Measurements from ENCODE around the gene CCNL1. TPM values are rescaled to one million over a fixed set of nuclear protein-coding genes. Genes with fewer than 3 reads are reported as not detected.

Gene CCNL1
- total RNA-seq, 2 donors from 2014 or later, result 94.5 to 157 TPM

DNA sequence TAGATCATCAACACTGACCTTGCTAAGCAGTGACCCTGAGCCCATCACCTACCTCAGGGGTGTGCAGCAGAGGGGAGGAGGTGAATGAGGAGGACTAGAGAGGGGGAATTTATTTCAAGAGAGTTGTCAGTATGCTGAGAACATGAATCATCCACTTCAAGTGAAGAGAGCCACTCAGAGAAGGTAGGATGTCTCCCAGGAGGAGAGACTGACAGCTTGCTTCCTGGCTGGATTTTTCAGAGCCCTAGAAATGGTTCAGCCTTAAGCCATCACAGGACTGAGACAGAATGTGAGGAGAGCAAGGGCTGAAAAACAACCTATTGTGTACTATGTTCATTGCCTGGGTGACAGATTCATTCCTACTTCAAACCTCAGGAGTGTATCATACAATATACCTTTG lies 34.8 kb downstream of the CCNL1 start:
- H3K9me3 ChIP-seq, result no peaks in the 10 kb centered on the region
- H3K4me3 ChIP-seq, result no peak overlapping the region
- TF ChIP-seq POLR2A (IDR thresholded peaks at IDR 0.05) (no peak), POLR2AphosphoS5 (IDR thresholded peaks at IDR 0.05) (no peak)
- TF ChIP-seq, protein P1, sequence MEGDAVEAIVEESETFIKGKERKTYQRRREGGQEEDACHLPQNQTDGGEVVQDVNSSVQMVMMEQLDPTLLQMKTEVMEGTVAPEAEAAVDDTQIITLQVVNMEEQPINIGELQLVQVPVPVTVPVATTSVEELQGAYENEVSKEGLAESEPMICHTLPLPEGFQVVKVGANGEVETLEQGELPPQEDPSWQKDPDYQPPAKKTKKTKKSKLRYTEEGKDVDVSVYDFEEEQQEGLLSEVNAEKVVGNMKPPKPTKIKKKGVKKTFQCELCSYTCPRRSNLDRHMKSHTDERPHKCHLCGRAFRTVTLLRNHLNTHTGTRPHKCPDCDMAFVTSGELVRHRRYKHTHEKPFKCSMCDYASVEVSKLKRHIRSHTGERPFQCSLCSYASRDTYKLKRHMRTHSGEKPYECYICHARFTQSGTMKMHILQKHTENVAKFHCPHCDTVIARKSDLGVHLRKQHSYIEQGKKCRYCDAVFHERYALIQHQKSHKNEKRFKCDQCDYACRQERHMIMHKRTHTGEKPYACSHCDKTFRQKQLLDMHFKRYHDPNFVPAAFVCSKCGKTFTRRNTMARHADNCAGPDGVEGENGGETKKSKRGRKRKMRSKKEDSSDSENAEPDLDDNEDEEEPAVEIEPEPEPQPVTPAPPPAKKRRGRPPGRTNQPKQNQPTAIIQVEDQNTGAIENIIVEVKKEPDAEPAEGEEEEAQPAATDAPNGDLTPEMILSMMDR (IDR thresholded peaks at IDR 0.05), result no peak
- H3K4me1 ChIP-seq (replicated peaks), result peaks cover 25% of the 10 kb centered on the region
- no peaks in the 10 kb centered on the region for H3K27me3 ChIP-seq (replicated peaks; ENCODE audit: insufficient read depth)
- no peaks in the 10 kb centered on the region for H3K36me3 ChIP-seq
- intact Hi-C loops (cut with DNase I), result no loop called here
- peak overlapping the region; percentile 61 to 94 for H3K27ac ChIP-seq
- DNase-seq (ENCODE audit: low spot score), result no peak

DNA sequence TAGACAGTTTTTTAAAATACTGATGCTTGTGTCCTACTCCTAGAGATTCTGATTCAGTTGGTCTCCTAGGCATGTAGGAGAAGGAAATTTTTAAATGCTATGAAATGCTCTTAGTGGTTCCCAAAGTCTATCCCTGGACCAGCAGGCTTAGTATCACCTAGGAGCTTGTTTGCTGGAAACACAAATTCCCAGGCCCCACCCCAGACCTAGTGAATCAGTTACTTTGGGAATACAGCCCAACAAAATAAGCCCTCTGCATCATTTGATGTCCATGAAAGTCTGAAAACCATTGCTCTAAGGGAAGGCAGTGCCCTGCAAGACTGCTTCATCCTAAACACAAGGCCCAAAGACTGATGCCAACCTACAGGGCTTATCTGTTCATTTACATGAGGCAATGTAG lies 36.3 kb downstream of the CCNL1 start:
- intact Hi-C loops (cut with DNase I), result no loop called here
- Histone ChIP-seq H3K4me3 (no peak overlapping the region), H3K27ac (no peak overlapping the region), H3K36me3 (no peaks in the 10 kb centered on the region), H3K9me3 (no peaks in the 10 kb centered on the region), H3K4me1 (replicated peaks) (peaks cover 10% of the 10 kb centered on the region), H3K27me3 (replicated peaks; ENCODE audit: insufficient read depth) (no peaks in the 10 kb centered on the region)
- no peak for DNase-seq (ENCODE audit: low spot score)
- TF ChIP-seq POLR2A (IDR thresholded peaks at IDR 0.05) (no peak), POLR2AphosphoS5 (IDR thresholded peaks at IDR 0.05) (no peak)
- TF ChIP-seq, protein P1 (IDR thresholded peaks at IDR 0.05), result no peak

DNA sequence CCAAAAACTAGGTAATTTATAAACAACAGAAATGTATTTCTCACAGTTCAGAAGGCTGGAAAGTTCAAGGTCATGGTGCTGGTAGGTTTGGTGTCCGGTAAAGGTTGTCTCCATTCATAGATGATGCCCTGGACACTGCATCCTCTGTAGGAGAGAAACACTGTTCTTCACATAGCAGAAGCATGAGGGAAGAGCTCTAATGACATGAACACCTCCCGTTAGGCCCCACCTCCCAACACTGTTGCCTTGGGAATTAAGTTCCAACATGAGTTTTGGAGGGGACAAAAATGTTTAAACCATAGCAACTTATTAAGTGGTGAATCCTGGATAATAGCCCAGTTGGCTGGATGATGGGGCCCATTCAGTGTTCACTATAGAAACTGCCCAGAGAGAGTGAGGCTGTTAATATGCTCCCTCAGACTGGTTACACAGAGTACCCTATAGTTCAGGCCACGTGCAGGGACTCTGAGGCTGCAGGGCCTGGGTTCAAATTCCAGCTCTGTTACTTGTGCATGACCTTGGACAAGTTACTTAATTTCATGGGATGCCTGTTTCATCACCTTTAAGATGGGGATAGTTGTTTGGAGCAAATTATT lies 37.0 kb downstream of the CCNL1 start:
- intact Hi-C loops (cut with DNase I), result no loop called here
- H3K36me3 ChIP-seq, result no peaks in the 10 kb centered on the region
- no peak overlapping the region for H3K27ac ChIP-seq
- no peak for TF ChIP-seq POLR2AphosphoS5 (IDR thresholded peaks at IDR 0.05)
- no peaks in the 10 kb centered on the region for H3K9me3 ChIP-seq
- H3K4me1 ChIP-seq (replicated peaks), result peaks cover 9% of the 10 kb centered on the region
- DNase-seq (ENCODE audit: low spot score), result no peak
- no peaks in the 10 kb centered on the region for H3K27me3 ChIP-seq (replicated peaks; ENCODE audit: insufficient read depth)
- H3K4me3 ChIP-seq, result no peak overlapping the region
- WGBS, result 91% methylated on average over 3 of the region's 3 CpGs

DNA sequence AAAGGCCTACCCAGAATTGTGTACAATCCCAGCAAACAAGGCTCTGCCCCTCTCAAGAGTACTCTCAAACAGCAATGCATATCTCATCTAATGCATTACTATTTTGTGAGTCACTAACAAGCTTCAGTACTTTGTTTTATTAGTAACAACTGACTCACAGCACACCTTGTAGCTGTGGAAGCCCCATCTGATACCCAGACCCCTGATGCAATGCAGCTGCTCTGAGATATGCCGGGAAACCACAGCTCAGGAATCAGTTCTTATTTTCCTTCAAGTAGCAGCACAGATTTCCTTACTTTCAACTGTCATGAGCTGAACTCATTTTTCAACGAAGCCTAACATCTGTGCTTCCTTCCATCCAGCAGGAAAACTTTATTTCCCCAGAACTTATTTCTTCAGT lies 37.8 kb downstream of the CCNL1 start:
- H3K27me3 ChIP-seq (replicated peaks; ENCODE audit: insufficient read depth), result no peaks in the 10 kb centered on the region
- 49% methylated on average over 2 of the region's 2 CpGs for WGBS

DNA sequence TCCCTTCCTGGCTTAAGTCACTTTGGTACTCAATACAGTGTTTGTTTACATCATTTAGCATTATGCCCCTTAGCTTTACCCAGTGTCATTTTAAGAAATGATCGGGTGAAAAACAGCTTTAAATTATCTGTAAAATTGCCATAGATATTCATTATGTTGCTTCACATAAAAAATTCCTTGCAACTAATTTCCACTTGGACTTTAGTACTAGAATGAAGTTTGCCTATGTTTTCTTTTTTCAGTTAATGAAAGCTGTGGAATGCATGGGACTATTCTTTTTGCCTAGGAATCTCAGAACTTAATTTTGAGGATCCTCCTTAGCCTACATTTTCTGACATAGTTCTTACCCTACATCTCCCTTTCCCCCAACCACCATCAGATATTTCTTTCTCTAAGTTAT lies 38.4 kb downstream of the CCNL1 start:
- Histone ChIP-seq H3K4me1 (replicated peaks) (peaks cover 9% of the 10 kb centered on the region), H3K27ac (peak overlapping the region in 1 of 2 donors; percentile 74), H3K36me3 (no peaks in the 10 kb centered on the region), H3K9me3 (no peaks in the 10 kb centered on the region), H3K4me3 (no peak overlapping the region), H3K27me3 (replicated peaks; ENCODE audit: insufficient read depth) (no peaks in the 10 kb centered on the region)
- DNase-seq (ENCODE audit: low spot score), result no peak
- intact Hi-C loops (cut with DNase I), result no loop called here
- TF ChIP-seq POLR2A (IDR thresholded peaks at IDR 0.05) (no peak), POLR2AphosphoS5 (IDR thresholded peaks at IDR 0.05) (no peak)
- TF ChIP-seq, protein P1 (IDR thresholded peaks at IDR 0.05), result no peak
- WGBS, result 61% methylated on average over 1 of the region's 1 CpG

More for the DNA sequence above, 37.8 kb downstream of the CCNL1 start:
- no peak for DNase-seq (ENCODE audit: low spot score)
- no peak overlapping the region for H3K4me3 ChIP-seq
- peaks cover 9% of the 10 kb centered on the region for H3K4me1 ChIP-seq (replicated peaks)
- no peaks in the 10 kb centered on the region for H3K36me3 ChIP-seq
- H3K9me3 ChIP-seq, result no peaks in the 10 kb centered on the region
- peak; percentile 19 for TF ChIP-seq POLR2AphosphoS5 (IDR thresholded peaks at IDR 0.05)
- TF ChIP-seq, protein P1 (IDR thresholded peaks at IDR 0.05), result no peak
- H3K27ac ChIP-seq, result no peak overlapping the region
- intact Hi-C loops (cut with DNase I), result no loop called here
